ENCODE measurements around the gene MIOS.

The MIOS gene

GRCh38 chr7:7652798-7653540, 86.3 kb downstream of the MIOS start (continued):
- TF ChIP-seq ZNF677 (tag by site-specific recombination; IDR thresholded peaks at IDR 0.05) (no peak), ZEB2 (tag by site-specific recombination; IDR thresholded peaks at IDR 0.05) (peak; percentile 92), ZNF645 (tag by site-specific recombination; IDR thresholded peaks at IDR 0.05) (no peak), ZNF768 (tag by site-specific recombination; IDR thresholded peaks at IDR 0.05) (no peak), PRDM1 (tag by site-specific recombination; IDR thresholded peaks at IDR 0.05) (no peak), ZNF146 (tag by site-specific recombination; IDR thresholded peaks at IDR 0.05) (no peak), ZNF362 (tag by site-specific recombination; IDR thresholded peaks at IDR 0.05) (no peak), GFI1B (tag by site-specific recombination; IDR thresholded peaks at IDR 0.05) (no peak), ZBTB6 (tag by site-specific recombination; IDR thresholded peaks at IDR 0.05) (no peak), ZNF394 (tag by site-specific recombination; IDR thresholded peaks at IDR 0.05; ENCODE audit: borderline replicate concordance) (0 out of 2 replicates have a peak, but pooled peaks have one; percentile 41), ZBTB7A (tag by site-specific recombination; IDR thresholded peaks at IDR 0.05; ENCODE audit: low read depth) (no peak), ZNF280D (tag by site-specific recombination; IDR thresholded peaks at IDR 0.05) (no peak), ZBTB17 (tag by site-specific recombination; IDR thresholded peaks at IDR 0.05) (no peak), KLF1 (tag by site-specific recombination; IDR thresholded peaks at IDR 0.05) (no peak), ZFP41 (tag by site-specific recombination; IDR thresholded peaks at IDR 0.05; ENCODE audit: borderline replicate concordance) (no peak), HOXD13 (CRISPR knock-in tag; IDR thresholded peaks at IDR 0.05; ENCODE audit: borderline replicate concordance) (no peak), ZFP3 (tag by site-specific recombination; IDR thresholded peaks at IDR 0.05; ENCODE audit: low read depth) (no peak)
- TF ChIP-seq, protein P1, sequence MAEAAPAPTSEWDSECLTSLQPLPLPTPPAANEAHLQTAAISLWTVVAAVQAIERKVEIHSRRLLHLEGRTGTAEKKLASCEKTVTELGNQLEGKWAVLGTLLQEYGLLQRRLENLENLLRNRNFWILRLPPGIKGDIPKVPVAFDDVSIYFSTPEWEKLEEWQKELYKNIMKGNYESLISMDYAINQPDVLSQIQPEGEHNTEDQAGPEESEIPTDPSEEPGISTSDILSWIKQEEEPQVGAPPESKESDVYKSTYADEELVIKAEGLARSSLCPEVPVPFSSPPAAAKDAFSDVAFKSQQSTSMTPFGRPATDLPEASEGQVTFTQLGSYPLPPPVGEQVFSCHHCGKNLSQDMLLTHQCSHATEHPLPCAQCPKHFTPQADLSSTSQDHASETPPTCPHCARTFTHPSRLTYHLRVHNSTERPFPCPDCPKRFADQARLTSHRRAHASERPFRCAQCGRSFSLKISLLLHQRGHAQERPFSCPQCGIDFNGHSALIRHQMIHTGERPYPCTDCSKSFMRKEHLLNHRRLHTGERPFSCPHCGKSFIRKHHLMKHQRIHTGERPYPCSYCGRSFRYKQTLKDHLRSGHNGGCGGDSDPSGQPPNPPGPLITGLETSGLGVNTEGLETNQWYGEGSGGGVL (tag by site-specific recombination; IDR thresholded peaks at IDR 0.05) = no peak
- TF ChIP-seq, protein P2, sequence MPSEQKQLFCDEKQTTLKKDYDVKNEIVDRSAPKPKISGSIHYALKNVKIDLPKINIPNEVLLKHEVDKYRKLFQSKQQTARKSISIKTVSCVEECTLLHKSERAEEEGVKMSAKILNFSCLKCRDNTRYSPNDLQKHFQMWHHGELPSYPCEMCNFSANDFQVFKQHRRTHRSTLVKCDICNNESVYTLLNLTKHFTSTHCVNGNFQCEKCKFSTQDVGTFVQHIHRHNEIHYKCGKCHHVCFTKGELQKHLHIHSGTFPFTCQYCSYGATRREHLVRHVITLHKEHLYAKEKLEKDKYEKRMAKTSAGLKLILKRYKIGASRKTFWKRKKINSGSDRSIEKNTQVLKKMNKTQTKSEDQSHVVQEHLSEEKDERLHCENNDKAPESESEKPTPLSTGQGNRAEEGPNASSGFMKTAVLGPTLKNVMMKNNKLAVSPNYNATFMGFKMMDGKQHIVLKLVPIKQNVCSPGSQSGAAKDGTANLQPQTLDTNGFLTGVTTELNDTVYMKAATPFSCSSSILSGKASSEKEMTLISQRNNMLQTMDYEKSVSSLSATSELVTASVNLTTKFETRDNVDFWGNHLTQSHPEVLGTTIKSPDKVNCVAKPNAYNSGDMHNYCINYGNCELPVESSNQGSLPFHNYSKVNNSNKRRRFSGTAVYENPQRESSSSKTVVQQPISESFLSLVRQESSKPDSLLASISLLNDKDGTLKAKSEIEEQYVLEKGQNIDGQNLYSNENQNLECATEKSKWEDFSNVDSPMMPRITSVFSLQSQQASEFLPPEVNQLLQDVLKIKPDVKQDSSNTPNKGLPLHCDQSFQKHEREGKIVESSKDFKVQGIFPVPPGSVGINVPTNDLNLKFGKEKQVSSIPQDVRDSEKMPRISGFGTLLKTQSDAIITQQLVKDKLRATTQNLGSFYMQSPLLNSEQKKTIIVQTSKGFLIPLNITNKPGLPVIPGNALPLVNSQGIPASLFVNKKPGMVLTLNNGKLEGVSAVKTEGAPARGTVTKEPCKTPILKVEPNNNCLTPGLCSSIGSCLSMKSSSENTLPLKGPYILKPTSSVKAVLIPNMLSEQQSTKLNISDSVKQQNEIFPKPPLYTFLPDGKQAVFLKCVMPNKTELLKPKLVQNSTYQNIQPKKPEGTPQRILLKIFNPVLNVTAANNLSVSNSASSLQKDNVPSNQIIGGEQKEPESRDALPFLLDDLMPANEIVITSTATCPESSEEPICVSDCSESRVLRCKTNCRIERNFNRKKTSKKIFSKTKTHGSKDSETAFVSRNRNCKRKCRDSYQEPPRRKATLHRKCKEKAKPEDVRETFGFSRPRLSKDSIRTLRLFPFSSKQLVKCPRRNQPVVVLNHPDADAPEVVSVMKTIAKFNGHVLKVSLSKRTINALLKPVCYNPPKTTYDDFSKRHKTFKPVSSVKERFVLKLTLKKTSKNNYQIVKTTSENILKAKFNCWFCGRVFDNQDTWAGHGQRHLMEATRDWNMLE (tag by site-specific recombination; conservative IDR thresholded peaks at IDR 0.05; ENCODE audit: low read depth) = peak; percentile 42
- TF ChIP-seq, protein P3, sequence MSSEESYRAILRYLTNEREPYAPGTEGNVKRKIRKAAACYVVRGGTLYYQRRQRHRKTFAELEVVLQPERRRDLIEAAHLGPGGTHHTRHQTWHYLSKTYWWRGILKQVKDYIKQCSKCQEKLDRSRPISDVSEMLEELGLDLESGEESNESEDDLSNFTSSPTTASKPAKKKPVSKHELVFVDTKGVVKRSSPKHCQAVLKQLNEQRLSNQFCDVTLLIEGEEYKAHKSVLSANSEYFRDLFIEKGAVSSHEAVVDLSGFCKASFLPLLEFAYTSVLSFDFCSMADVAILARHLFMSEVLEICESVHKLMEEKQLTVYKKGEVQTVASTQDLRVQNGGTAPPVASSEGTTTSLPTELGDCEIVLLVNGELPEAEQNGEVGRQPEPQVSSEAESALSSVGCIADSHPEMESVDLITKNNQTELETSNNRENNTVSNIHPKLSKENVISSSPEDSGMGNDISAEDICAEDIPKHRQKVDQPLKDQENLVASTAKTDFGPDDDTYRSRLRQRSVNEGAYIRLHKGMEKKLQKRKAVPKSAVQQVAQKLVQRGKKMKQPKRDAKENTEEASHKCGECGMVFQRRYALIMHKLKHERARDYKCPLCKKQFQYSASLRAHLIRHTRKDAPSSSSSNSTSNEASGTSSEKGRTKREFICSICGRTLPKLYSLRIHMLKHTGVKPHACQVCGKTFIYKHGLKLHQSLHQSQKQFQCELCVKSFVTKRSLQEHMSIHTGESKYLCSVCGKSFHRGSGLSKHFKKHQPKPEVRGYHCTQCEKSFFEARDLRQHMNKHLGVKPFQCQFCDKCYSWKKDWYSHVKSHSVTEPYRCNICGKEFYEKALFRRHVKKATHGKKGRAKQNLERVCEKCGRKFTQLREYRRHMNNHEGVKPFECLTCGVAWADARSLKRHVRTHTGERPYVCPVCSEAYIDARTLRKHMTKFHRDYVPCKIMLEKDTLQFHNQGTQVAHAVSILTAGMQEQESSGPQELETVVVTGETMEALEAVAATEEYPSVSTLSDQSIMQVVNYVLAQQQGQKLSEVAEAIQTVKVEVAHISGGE (tag by site-specific recombination; conservative IDR thresholded peaks at IDR 0.05; ENCODE audit: low read depth) = no peak
